Heart left ventricle (tissue), 16 donors: ENCODE results near the gene BEST3. TPM values are rescaled to one million over a fixed set of nuclear protein-coding genes. Genes with fewer than 3 reads are reported as not detected.

Source experiments
- ATAC-seq, 4 donors: fragments of 200-7000 bp; cut with Tn5 transposase; one replicate each; pipeline ENCODE4 v1.9.1; 2020 to 2022; ENCODE audit warnings: moderate library complexity in 4 of 4, mild to moderate bottlenecking in 3 of 4, moderate number of reproducible peaks in 1 of 4
- DNase-seq, 5 donors: peaks; one replicate each; pipeline ENCODE4 v3.0.0-alpha.2; 2020
- H3K27ac ChIP-seq, 12 donors: fragments of 200-600 bp; sonication (generic) in 4 of 12; one replicate each; pipeline versions ENCODE4 v1.5.0 to v1.8.0; 2016 to 2022; ENCODE audit warnings: mild to moderate bottlenecking in 2 of 12
- H3K27me3 ChIP-seq, 9 donors: fragments of 200-600 bp; sonication (generic) in 2 of 9; one replicate each; pipeline versions ENCODE4 v1.5.1 to v1.8.0; 2016 to 2022; ENCODE audit warnings: mild to moderate bottlenecking in 3 of 9
- H3K36me3 ChIP-seq, 9 donors: fragments of 200-600 bp; sonication (generic) in 2 of 9; one replicate each; pipeline versions ENCODE4 v1.5.0 to v1.8.0; 2018 to 2022; ENCODE audit warnings: mild to moderate bottlenecking in 2 of 9
- H3K4me1 ChIP-seq, 12 donors: fragments of 200-600 bp; sonication (generic) in 4 of 12; one replicate each; pipeline versions ENCODE4 v1.5.0 to v1.8.0; 2016 to 2022; ENCODE audit warnings: mild to moderate bottlenecking in 3 of 12
- H3K4me3 ChIP-seq, 12 donors: fragments of 200-600 bp; sonication (generic) in 4 of 12; one replicate each; pipeline versions ENCODE4 v1.5.0 to v1.8.0; 2017 to 2022; ENCODE audit warnings: mild to moderate bottlenecking in 9 of 12, moderate library complexity in 4 of 12
- H3K9me3 ChIP-seq, 12 donors: fragments of 200-600 bp; sonication (generic) in 4 of 12; one replicate each; pipeline versions ENCODE4 v1.5.0 to v1.8.0; 2016 to 2022; ENCODE audit warnings: mild to moderate bottlenecking in 1 of 12
- CTCF ChIP-seq, 12 donors: fragments of 200-600 bp; sonication (generic) in 4 of 12; IDR thresholded peaks; one replicate each; pipeline versions ENCODE4 v1.5.0 to v1.8.0; 2018 to 2022; ENCODE audit warnings: antibody characterized with exemption in 12 of 12, mild to moderate bottlenecking in 5 of 12
- POLR2A ChIP-seq, 2 donors: fragments of 450-650 bp; IDR thresholded peaks; one replicate each; pipeline ENCODE4 v1.6.1; 2017; ENCODE audit warnings: antibody characterized with exemption in 2 of 2, mild to moderate bottlenecking in 2 of 2, moderate library complexity in 2 of 2
- WGBS, 4 donors: extraction: QIAGEN DNeasy Blood & Tissue Kit in 2 of 4; methylation state at CpG; one replicate each; pipeline versions ENCODE4 v1.1.5 to v1.1.7; 2013 to 2018; 5-methylcytosine and 5-hydroxymethylcytosine counted together
- intact Hi-C, 10 donors: fragments of 100-400 bp; cut with DNase I; formaldehyde crosslinking; loops; one replicate each; pipeline versions ENCODE4 v1.11.1 to v1.14.2; 2022
- polyA plus RNA-seq, 2 donors: library from polyadenylated mRNA; stranded (reverse); fragments of 200-250 nt; gene quantifications; one replicate each; pipeline ENCODE4 v1.2.3, GENCODE V29; 2013
- total RNA-seq, 9 donors: library from RNA; depleted of rRNA in 2 of 9; stranded (reverse); fragments of >200 nt in 2 of 9; fragmentation: NEBNext Ultra II Directional in 3 of 9; extraction: Animal tissue kit (Norgen Biotek cat#: 25700) in 3 of 9; gene quantifications; one replicate each; pipeline versions ENCODE4 v1.1.0 to v1.2.4, GENCODE V29; 2016 to 2023
- donor health status: ischemic (EF 13 %, LVEDD 7.1; RV severe dilation, severe dysfunction).
- donor health status: healthy with polysubstance abuse.
- donor health status: DM: no; HTN: yes; CAD: no.
- donor health status: DM: no; HTN: no; CAD: no.
- donor health status: ischemic (EF 25% LVEDD 6.9; RV normal size, moderate dysfunction).
- donor health status: ischemic (EF 25% LVEDD 5.7; RV mildly dilated, moderate dysfunction).
- donor health status: healthy.
- donor health status: DM: yes; HTN: yes; CAD: no.
- donor health status: ischemic (EF 35%, LVEDD 5.7; RV mildly dilated, moderate dysfunction).
- donor health status: nonischemic (EF 11% LVEDD 7.7; RV severe dilation, severe dysfunction).
- donor health status: DM: yes; HTN: yes; CAD: no.
- donor health status: PGD.
- donor health status: ischemic (EF 29% LVEDD 5.4; RV normal size, mild dysfunction).
- donor health status: nonischemic (EF 23%, LVEDD 6.1; RV moderate dilation, normal function).

BEST3 gene
- total and polyA plus RNA-seq, 11 donors: 0.15 to 5.3 (median 0.43) TPM; not detected in 2

GRCh38 chr12:69688021-69688420, 11.1 kb downstream of the BEST3 start:
- no peak for ATAC-seq
- WGBS, 4 donors: 76 to 90% (median 86%) methylated on average over 1 of the region's 1 CpG
- Histone ChIP-seq H3K27ac (no peak overlapping the region), H3K4me3 (no peak overlapping the region), H3K36me3 (no peaks in the 10 kb centered on the region), H3K27me3 (no peaks in the 10 kb centered on the region), H3K4me1 (peaks cover 0 to 12% (median 6%) of the 10 kb centered on the region in 12 donors), H3K9me3 (no peaks in the 10 kb centered on the region)
- TF ChIP-seq POLR2A (IDR thresholded peaks at IDR 0.05): no peak
- intact Hi-C loops: no loop called here
- DNase-seq: no peak

- TF ChIP-seq CTCF (IDR thresholded peaks at IDR 0.05) (no peak), POLR2A (IDR thresholded peaks at IDR 0.05) (no peak)
- DNase-seq (no peak), ATAC-seq (no peak)
- Histone ChIP-seq H3K4me3 (no peak overlapping the region), H3K9me3 (no peaks in the 10 kb centered on the region), H3K4me1 (peaks cover 0 to 12% (median 6%) of the 10 kb centered on the region in 12 donors), H3K27me3 (no peaks in the 10 kb centered on the region), H3K27ac (no peak overlapping the region), H3K36me3 (no peaks in the 10 kb centered on the region)
- intact Hi-C loops: no loop called here
- WGBS, 4 donors: 66 to 92% (median 75%) methylated on average over 4 of the region's 4 CpGs
These were observed 11.7 kb downstream of the BEST3 start for GRCh38 chr12:69687390-69687789.

GRCh38 chr12:69686731-69687130, 12.4 kb downstream of the BEST3 start:
- WGBS, 4 donors: 76 to 93% (median 83%) methylated on average over 2 of the region's 2 CpGs
- no peak for ATAC-seq
- TF ChIP-seq CTCF (IDR thresholded peaks at IDR 0.05) (no peak), POLR2A (IDR thresholded peaks at IDR 0.05) (no peak)

GRCh38 chr12:69685810-69686209, 13.3 kb downstream of the BEST3 start:
- no peaks in the 10 kb centered on the region for H3K27me3 ChIP-seq
- DNase-seq (no peak), ATAC-seq (no peak)
- TF ChIP-seq CTCF (IDR thresholded peaks at IDR 0.05): no peak
- TF ChIP-seq POLR2A (IDR thresholded peaks at IDR 0.05): no peak
- intact Hi-C loops: no loop called here
- peaks cover 0 to 12% (median 6%) of the 10 kb centered on the region in 12 donors for H3K4me1 ChIP-seq
- no peaks in the 10 kb centered on the region for H3K36me3 ChIP-seq
- no peaks in the 10 kb centered on the region for H3K9me3 ChIP-seq
- H3K27ac ChIP-seq: no peak overlapping the region
- 58 to 84% (median 78%) methylated on average over 2 of the region's 2 CpGs for WGBS, 4 donors
- H3K4me3 ChIP-seq: no peak overlapping the region

More at GRCh38 chr12:69686731-69687130, 12.4 kb downstream of the BEST3 start:
- no peaks in the 10 kb centered on the region for H3K9me3 ChIP-seq
- peaks cover 0 to 12% (median 6%) of the 10 kb centered on the region in 12 donors for H3K4me1 ChIP-seq
- intact Hi-C loops: no loop called here
- H3K36me3 ChIP-seq: no peaks in the 10 kb centered on the region
- no peak for DNase-seq
- no peak overlapping the region for H3K27ac ChIP-seq
- no peaks in the 10 kb centered on the region for H3K27me3 ChIP-seq
- H3K4me3 ChIP-seq: no peak overlapping the region

GRCh38 chr12:69684466-69684865, 14.6 kb downstream of the BEST3 start:
- DNase-seq: no peak
- ATAC-seq: no peak
- H3K27me3 ChIP-seq: no peaks in the 10 kb centered on the region
- no peaks in the 10 kb centered on the region for H3K9me3 ChIP-seq
- H3K4me1 ChIP-seq: peaks cover 0 to 9% (median 6%) of the 10 kb centered on the region in 12 donors
- H3K36me3 ChIP-seq: no peaks in the 10 kb centered on the region
- 24 to 39% (median 28%) methylated on average over 2 of the region's 2 CpGs for WGBS, 4 donors
- intact Hi-C loops: no loop called here
- H3K27ac ChIP-seq: no peak overlapping the region
- TF ChIP-seq CTCF (IDR thresholded peaks at IDR 0.05) (no peak), POLR2A (IDR thresholded peaks at IDR 0.05) (no peak)
- H3K4me3 ChIP-seq: no peak overlapping the region
